Transverse colon (tissue), 4 donors: ENCODE measurements around the gene SLC27A5.

Source experiments
- POLR2A ChIP-seq: fragments of 450-650 bp; IDR thresholded peaks from one replicate; pipeline ENCODE4 v1.6.1; 2016; ENCODE audit warnings: antibody characterized with exemption, mild to moderate bottlenecking, moderate library complexity
- POLR2AphosphoS5 ChIP-seq, 3 donors: sonication (generic); formaldehyde crosslinking; IDR thresholded peaks; one replicate each; pipeline ENCODE4 v1.6.1; 2016; ENCODE audit warnings: antibody characterized with exemption in 3 of 3
- TF ChIP-seq, protein P1 (sequence below), 5 experiments: fragments of 200-600 bp in 3 of 5; fragments of 450-650 bp in 2 of 5; sonication (generic) in 3 of 5; IDR thresholded peaks; 1 replicate in 2 of 5; 2 replicates in 3 of 5; pipeline ENCODE4 v1.5.1; 2016 to 2017; ENCODE audit warnings: antibody characterized with exemption in 5 of 5, inconsistent platforms in 3 of 5, mild to moderate bottlenecking in 2 of 5, moderate library complexity in 1 of 5

DNA sequence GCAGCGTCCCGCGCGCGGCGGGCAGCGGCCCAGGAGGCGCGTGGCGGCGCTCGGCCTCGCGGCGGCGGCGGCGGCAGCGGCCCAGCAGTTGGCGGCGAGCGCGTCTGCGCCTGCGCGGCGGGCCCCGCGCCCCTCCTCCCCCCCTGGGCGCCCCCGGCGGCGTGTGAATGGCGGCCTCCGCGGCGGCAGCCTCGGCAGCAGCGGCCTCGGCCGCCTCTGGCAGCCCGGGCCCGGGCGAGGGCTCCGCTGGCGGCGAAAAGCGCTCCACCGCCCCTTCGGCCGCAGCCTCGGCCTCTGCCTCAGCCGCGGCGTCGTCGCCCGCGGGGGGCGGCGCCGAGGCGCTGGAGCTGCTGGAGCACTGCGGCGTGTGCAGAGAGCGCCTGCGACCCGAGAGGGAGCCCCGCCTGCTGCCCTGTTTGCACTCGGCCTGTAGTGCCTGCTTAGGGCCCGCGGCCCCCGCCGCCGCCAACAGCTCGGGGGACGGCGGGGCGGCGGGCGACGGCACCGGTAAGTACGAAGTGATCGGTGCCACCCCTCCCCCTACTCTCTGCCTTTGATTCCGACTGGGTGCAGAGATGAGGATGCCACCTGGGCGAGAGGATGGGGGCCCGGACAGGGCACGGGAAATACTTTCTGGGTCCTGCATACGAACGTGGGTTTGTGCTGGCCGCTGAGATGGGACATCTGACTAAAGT lies 32.9 kb upstream of the SLC27A5 start:
- TF ChIP-seq POLR2A (no peak), POLR2AphosphoS5 (IDR thresholded peaks at IDR 0.05) (no peak)
- TF ChIP-seq, protein P1, sequence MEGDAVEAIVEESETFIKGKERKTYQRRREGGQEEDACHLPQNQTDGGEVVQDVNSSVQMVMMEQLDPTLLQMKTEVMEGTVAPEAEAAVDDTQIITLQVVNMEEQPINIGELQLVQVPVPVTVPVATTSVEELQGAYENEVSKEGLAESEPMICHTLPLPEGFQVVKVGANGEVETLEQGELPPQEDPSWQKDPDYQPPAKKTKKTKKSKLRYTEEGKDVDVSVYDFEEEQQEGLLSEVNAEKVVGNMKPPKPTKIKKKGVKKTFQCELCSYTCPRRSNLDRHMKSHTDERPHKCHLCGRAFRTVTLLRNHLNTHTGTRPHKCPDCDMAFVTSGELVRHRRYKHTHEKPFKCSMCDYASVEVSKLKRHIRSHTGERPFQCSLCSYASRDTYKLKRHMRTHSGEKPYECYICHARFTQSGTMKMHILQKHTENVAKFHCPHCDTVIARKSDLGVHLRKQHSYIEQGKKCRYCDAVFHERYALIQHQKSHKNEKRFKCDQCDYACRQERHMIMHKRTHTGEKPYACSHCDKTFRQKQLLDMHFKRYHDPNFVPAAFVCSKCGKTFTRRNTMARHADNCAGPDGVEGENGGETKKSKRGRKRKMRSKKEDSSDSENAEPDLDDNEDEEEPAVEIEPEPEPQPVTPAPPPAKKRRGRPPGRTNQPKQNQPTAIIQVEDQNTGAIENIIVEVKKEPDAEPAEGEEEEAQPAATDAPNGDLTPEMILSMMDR (IDR thresholded peaks at IDR 0.05), result no peak
